Astrocyte of the spinal cord (primary cell): Measurements from ENCODE around the gene KMT2D.
"Not testable (repeated sequence)": the region's sequence is repeated elsewhere in the genome, so short reads cannot be mapped to it uniquely, and the experiment has no call there.

Experiments
- DNase-seq: peaks from one replicate; pipeline ENCODE4 v3.0.0; 2011; ENCODE audit warnings: low read depth, low spot score
- H3K4me3 ChIP-seq: 2 replicates; pipeline ENCODE4 v1.5.1; 2011; ENCODE audit warnings: low read depth, mild to moderate bottlenecking, low read length, moderate library complexity
- CTCF ChIP-seq: IDR thresholded peaks from 2 replicates; pipeline ENCODE4 v1.5.1; 2012; ENCODE audit warnings: low read depth, mild to moderate bottlenecking, low read length, inconsistent platforms
- in situ Hi-C: cut with HindIII; loops from 2 replicates; pipeline ENCODE4 v1.10.0; 2017; ENCODE audit warnings: low sequenced_read_pairs

Gene KMT2D

GRCh38 chr12:49069507-49070346 lies 9.1 kb upstream of the KMT2D start, which contains the start of gene RHEBL1:
Gene RHEBL1, minus strand, starts transcription at chr12:49069979. Its CDS starts 194 bp downstream, at chr12:49069785.
- in situ Hi-C loops, result no loop called here
- DNase-seq, result peak; percentile 96
- TF ChIP-seq CTCF, result peak; percentile 9
- H3K4me3 ChIP-seq, result peak within 1 kb of the TSS; percentile 73

- in situ Hi-C loops, result no loop called here
- H3K4me3 ChIP-seq, result peak overlapping the region; percentile 73
- no peak for DNase-seq
- no peak for TF ChIP-seq CTCF
Measured at GRCh38 chr12:49068879-49069506, 8.4 kb upstream of the KMT2D start.

- in situ Hi-C loops, result no loop called here
- no peak for TF ChIP-seq CTCF
- no peak overlapping the region for H3K4me3 ChIP-seq
- DNase-seq, result no peak
Measured at GRCh38 chr12:49066120-49066519, 5.5 kb upstream of the KMT2D start.

GRCh38 chr12:49064767-49065152 lies 4.2 kb upstream of the KMT2D start:
- no peak for DNase-seq
- TF ChIP-seq CTCF, result no peak
- no peak overlapping the region for H3K4me3 ChIP-seq
- in situ Hi-C loops, result no loop called here

- DNase-seq, H3K4me3 ChIP-seq, in situ Hi-C loops: not testable (repeated sequence)
Measured at GRCh38 chr12:49061916-49062315, 1.3 kb upstream of the KMT2D start.

GRCh38 chr12:49061157-49061650 lies 610 bp upstream of the KMT2D start:
- in situ Hi-C loops, result no loop called here
- peak overlapping the region; percentile 95 for H3K4me3 ChIP-seq
- no peak for TF ChIP-seq CTCF
- DNase-seq, result no peak
